Panc1 (cell line): ENCODE measurements around the gene INSIG2. TPM values are rescaled to one million over a fixed set of nuclear protein-coding genes. Genes with fewer than 3 reads are reported as not detected.

Experiments used
- ATAC-seq: fragments of 200-7000 bp; cut with Tn5 transposase; 2 replicates; pipeline ENCODE4 v1.9.1; 2020; ENCODE audit warnings: mild to moderate bottlenecking, moderate library complexity
- BruUV-seq: library from RNA; stranded (reverse); fragments of 400-500 nt; replicated peaks from 2 replicates; lab custom pipeline; 2021; lab: Mats Ljungman, UMichigan
- CTCF ChIA-PET: fragments of 300-600 bp; sonication (Branson Sonifier 250); formaldehyde crosslinking; loops from one replicate; lab custom pipeline; 2022; ENCODE audit warnings: antibody characterized with exemption; lab: Charles Lee
- POLR2A ChIA-PET: fragments of 300-600 bp; sonication (Branson Sonifier 250); formaldehyde crosslinking; loops from one replicate; lab custom pipeline; 2022; ENCODE audit warnings: antibody characterized with exemption; lab: Charles Lee
- DNase-seq: peaks from one replicate; pipeline ENCODE4 v3.0.0-alpha.2; 2010; ENCODE audit warnings: low read depth, low spot score
- H3K27ac ChIP-seq: 2 replicates; pipeline ENCODE4 v1.5.1; 2011; ENCODE audit warnings: mild to moderate bottlenecking, low read length, inconsistent platforms
- H3K27me3 ChIP-seq: fragments of 200-500 bp; sonication (Bioruptor generic); 2 replicates; pipeline ENCODE4 v1.6.0; 2014; ENCODE audit warnings: low read length, inconsistent platforms; ENCODE audit not compliant: control insufficient read depth, insufficient read depth
- H3K36me3 ChIP-seq: fragments of 200-500 bp; sonication (Bioruptor generic); 2 replicates; pipeline ENCODE4 v1.5.1; 2014; ENCODE audit warnings: inconsistent platforms, mild to moderate bottlenecking, low read length, moderate library complexity; ENCODE audit not compliant: control insufficient read depth, insufficient read depth
- H3K4me1 ChIP-seq: 2 replicates; pipeline ENCODE4 v1.5.1; 2011; ENCODE audit warnings: inconsistent platforms, mild to moderate bottlenecking, low read length, moderate library complexity; ENCODE audit not compliant: control insufficient read depth, insufficient read depth
- H3K4me3 ChIP-seq, 2 experiments: 2 replicates each; pipeline ENCODE4 v1.5.1; 2011 to 2012; ENCODE audit warnings: low read depth in 2 of 2, low read length in 2 of 2, mild to moderate bottlenecking in 2 of 2, inconsistent platforms in 1 of 2, moderate library complexity in 1 of 2
- H3K9me3 ChIP-seq: fragments of 200-500 bp; sonication (Bioruptor generic); 2 replicates; pipeline ENCODE4 v1.5.1; 2014; ENCODE audit warnings: low read depth, mild to moderate bottlenecking, inconsistent platforms, low read length, moderate library complexity; ENCODE audit not compliant: control insufficient read depth, insufficient read depth
- CTCF ChIP-seq: fragments of 450-650 bp; IDR thresholded peaks from 2 replicates; pipeline ENCODE4 v1.5.1; 2017; ENCODE audit warnings: mild to moderate bottlenecking
- POLR2AphosphoS5 ChIP-seq: IDR thresholded peaks from 2 replicates; pipeline ENCODE4 v1.6.1; 2012; ENCODE audit warnings: mild to moderate bottlenecking, low read depth, low read length, moderate library complexity
- REST ChIP-seq, 2 experiments: IDR thresholded peaks; 2 replicates each; pipeline ENCODE4 v1.6.1; 2011 to 2012; ENCODE audit warnings: low read depth in 2 of 2, control low read depth in 1 of 2, low read length in 1 of 2, mild to moderate bottlenecking in 1 of 2, moderate library complexity in 1 of 2; ENCODE audit not compliant: insufficient read depth in 1 of 2
- SIN3A ChIP-seq: IDR thresholded peaks from 2 replicates; pipeline ENCODE4 v1.6.1; 2012; ENCODE audit warnings: low read depth, mild to moderate bottlenecking, low read length, moderate library complexity, borderline replicate concordance; ENCODE audit not compliant: insufficient read depth
- TCF7L2 ChIP-seq: IDR thresholded peaks from 2 replicates; pipeline ENCODE4 v1.6.1; 2011; ENCODE audit warnings: mild to moderate bottlenecking, low read depth, low read length, inconsistent platforms
- in situ Hi-C: cut with HindIII; loops from 2 replicates; pipeline ENCODE4 v1.10.0; 2016; ENCODE audit warnings: low sequenced_read_pairs, low pct_unique_long_range_greater_than_20kb
- intact Hi-C: fragments of 100-400 bp; cut with micrococcal nuclease; formaldehyde crosslinking; loops from one replicate; pipeline ENCODE4 v1.10.0; 2022; ENCODE audit not compliant: unreplicated experiment
- total RNA-seq: library from RNA; stranded (reverse); gene quantifications from one replicate; pipeline ENCODE4 v1.2.1, GENCODE V29; 2021; ENCODE audit not compliant: unreplicated experiment

The INSIG2 gene
- total RNA-seq, 1 experiment from 2014 or later, result 9.9 TPM

GRCh38 chr2:118078734-118079133 lies 9.5 kb upstream of the INSIG2 start:
- no peak overlapping the region for H3K4me3 ChIP-seq
- no peak overlapping the region for H3K27ac ChIP-seq
- peaks cover 50% of the 10 kb centered on the region for H3K27me3 ChIP-seq
- DNase-seq, result no peak
- TF ChIP-seq CTCF (no peak), REST (IDR thresholded peaks at IDR 0.05; ENCODE audit: insufficient read depth in 1 of 2, low read depth in 2 of 2, low read length in 1 of 2) (no peak), POLR2AphosphoS5 (no peak), SIN3A (no peak), TCF7L2 (no peak)
- in situ Hi-C loops (no loop called here), intact Hi-C loops (no loop called here)
- CTCF ChIA-PET, result no interaction called here
- no peaks in the 10 kb centered on the region for H3K4me1 ChIP-seq
- ATAC-seq, result no peak
- POLR2A ChIA-PET, result no interaction called here
- no peaks in the 10 kb centered on the region for H3K36me3 ChIP-seq
- H3K9me3 ChIP-seq, result no peaks in the 10 kb centered on the region
- no TSS peak for BruUV-seq

- POLR2A ChIA-PET, result no interaction called here
- intact Hi-C loops, result no loop called here
- no peak overlapping the region for H3K27ac ChIP-seq
- H3K27me3 ChIP-seq, result peaks cover 39% of the 10 kb centered on the region
- ATAC-seq (no peak), DNase-seq (no peak)
- CTCF ChIA-PET, result no interaction called here
- H3K9me3 ChIP-seq, result no peaks in the 10 kb centered on the region
- no peak for TF ChIP-seq REST (IDR thresholded peaks at IDR 0.05; ENCODE audit: insufficient read depth in 1 of 2, low read depth in 2 of 2, low read length in 1 of 2)
- no peak for TF ChIP-seq POLR2AphosphoS5
- TF ChIP-seq CTCF, result no peak
- no peak for TF ChIP-seq TCF7L2
- in situ Hi-C loops, result no loop called here
- H3K4me1 ChIP-seq, result peaks cover 2% of the 10 kb centered on the region; the same call in 1 of the 2 replicates
- H3K36me3 ChIP-seq, result no peaks in the 10 kb centered on the region; the same call in 1 of the 2 replicates
- no peak overlapping the region for H3K4me3 ChIP-seq
- no TSS peak for BruUV-seq
These were observed 3.7 kb upstream of the INSIG2 start for GRCh38 chr2:118084491-118085089.
